H1 (cell line): Measurements from ENCODE around the gene BEST2. TPM values are rescaled to one million over a fixed set of nuclear protein-coding genes. Genes with fewer than 3 reads are reported as not detected.

Experiments used
- CTCF ChIA-PET: fragments of 300-600 bp; sonication (Branson Sonifier 250); formaldehyde crosslinking; loops from one replicate; lab custom pipeline; 2021; ENCODE audit not compliant: partially characterized antibody; lab: Charles Lee
- POLR2A ChIA-PET: fragments of 300-600 bp; sonication (Branson Sonifier 250); formaldehyde crosslinking; loops from one replicate; lab custom pipeline; 2021; ENCODE audit warnings: inconsistent platforms; ENCODE audit not compliant: partially characterized antibody; lab: Charles Lee
- DNase-seq, 2 experiments: peaks; one replicate each; pipeline versions ENCODE4 v3.0.0 to v3.0.0-alpha.2; 2010 to 2022; ENCODE audit warnings: low spot score in 2 of 2, low read depth in 1 of 2, mixed read lengths in 1 of 2
- FAIRE-seq: peaks from 2 replicates; lab custom pipeline; 2011; peaks lifted over from hg19 to GRCh38; lab: Jason Lieb, UNC
- H2AFZ ChIP-seq: 2 replicates; pipeline ENCODE4 v1.8.1; 2012; ENCODE audit warnings: low read length, inconsistent platforms
- H2AK5ac ChIP-seq: 2 replicates; pipeline ENCODE4 v1.6.1; 2013; ENCODE audit warnings: low read depth, low read length
- H2BK120ac ChIP-seq: replicated peaks from 2 replicates; pipeline ENCODE3; 2013; ENCODE audit warnings: low read depth, low read length, inconsistent platforms
- H2BK12ac ChIP-seq: 2 replicates; pipeline ENCODE4 v1.6.1; 2013; ENCODE audit warnings: low read depth, low read length
- H2BK15ac ChIP-seq: 2 replicates; pipeline ENCODE4 v1.6.1; 2013; ENCODE audit warnings: low read length
- H2BK20ac ChIP-seq: 2 replicates; pipeline ENCODE4 v1.6.1; 2013; ENCODE audit warnings: low read length
- H2BK5ac ChIP-seq: 2 replicates; pipeline ENCODE4 v1.6.1; 2013; ENCODE audit warnings: low read depth, low read length
- H3K14ac ChIP-seq: 2 replicates; pipeline ENCODE4 v1.6.1; 2013; ENCODE audit warnings: inconsistent platforms; ENCODE audit not compliant: insufficient read length
- H3K18ac ChIP-seq: 2 replicates; pipeline ENCODE4 v1.6.1; 2013; ENCODE audit warnings: low read length; ENCODE audit errors: extremely low read depth
- H3K23ac ChIP-seq: 2 replicates; pipeline ENCODE4 v1.6.1; 2013; ENCODE audit warnings: inconsistent platforms; ENCODE audit not compliant: insufficient read length
- H3K23me2 ChIP-seq: 2 replicates; pipeline ENCODE4 v1.6.1; 2013; ENCODE audit warnings: low read depth, low read length
- H3K27ac ChIP-seq: 2 replicates; pipeline ENCODE4 v1.6.1; 2011; ENCODE audit warnings: low read depth, low read length, inconsistent platforms
- H3K27me3 ChIP-seq, 4 experiments: replicated peaks in 1 of 4; 1 replicate in 1 of 4; 2 replicates in 3 of 4; pipeline versions ENCODE4 v1.6.1 to v1.8.1; 2011 to 2013; ENCODE audit warnings: low read length in 3 of 4, mild to moderate bottlenecking in 3 of 4, inconsistent platforms in 2 of 4, mixed read lengths in 2 of 4, moderate library complexity in 1 of 4; ENCODE audit not compliant: control insufficient read depth in 3 of 4, insufficient read depth in 3 of 4; ENCODE audit errors: extremely low read depth in 1 of 4
- H3K36me3 ChIP-seq, 4 experiments: 2 replicates each; pipeline versions ENCODE4 v1.6.1 to v1.8.1; 2011 to 2013; ENCODE audit warnings: mild to moderate bottlenecking in 4 of 4, low read length in 3 of 4, moderate library complexity in 2 of 4, control low read depth in 1 of 4, inconsistent platforms in 1 of 4; ENCODE audit not compliant: insufficient read depth in 4 of 4, control insufficient read depth in 2 of 4
- H3K4ac ChIP-seq: replicated peaks from 2 replicates; pipeline ENCODE3; 2013; ENCODE audit warnings: low read length, low read depth, mixed read lengths, inconsistent platforms; ENCODE audit not compliant: insufficient read length
- H3K4me1 ChIP-seq, 4 experiments: replicated peaks in 1 of 4; 1 replicate in 1 of 4; 2 replicates in 3 of 4; pipeline versions ENCODE4 v1.6.1 to v1.8.1; 2011 to 2013; ENCODE audit warnings: low read length in 3 of 4, inconsistent platforms in 2 of 4, mixed read lengths in 1 of 4; ENCODE audit not compliant: insufficient read depth in 4 of 4, control insufficient read depth in 3 of 4
- H3K4me2 ChIP-seq, 2 experiments: 2 replicates each; pipeline versions ENCODE4 v1.6.1 to v1.8.1; 2011 to 2013; ENCODE audit warnings: low read depth in 2 of 2, low read length in 2 of 2, control low read depth in 1 of 2, inconsistent platforms in 1 of 2, mild to moderate bottlenecking in 1 of 2; ENCODE audit not compliant: insufficient read depth in 1 of 2
- H3K4me3 ChIP-seq, 4 experiments: fragments of 200-600, 300-600 bp in 1 of 4; sonication (generic), shearing (Covaris generic), sonication (Bioruptor Twin) in 1 of 4; 2 replicates each; pipeline versions ENCODE4 v1.5.1 to v1.8.1; 2011 to 2016; ENCODE audit warnings: low read length in 4 of 4, low read depth in 3 of 4, control low read depth in 2 of 4, inconsistent platforms in 2 of 4, mild to moderate bottlenecking in 2 of 4, mixed read lengths in 1 of 4, moderate library complexity in 1 of 4; ENCODE audit not compliant: insufficient read depth in 2 of 4; ENCODE audit errors: extremely low read depth in 1 of 4
- H3K56ac ChIP-seq: replicated peaks from 2 replicates; pipeline ENCODE3; 2013; ENCODE audit warnings: low read depth, mild to moderate bottlenecking, mixed read lengths, low read length, inconsistent platforms; ENCODE audit not compliant: insufficient read length
- H3K79me1 ChIP-seq: 2 replicates; pipeline ENCODE4 v1.6.1; 2013; ENCODE audit warnings: low read depth, low read length, control low read depth
- H3K79me2 ChIP-seq, 2 experiments: 2 replicates each; pipeline versions ENCODE4 v1.6.1 to v1.8.1; 2012 to 2013; ENCODE audit warnings: low read length in 2 of 2, mild to moderate bottlenecking in 2 of 2, inconsistent platforms in 1 of 2; ENCODE audit not compliant: insufficient read depth in 2 of 2, control insufficient read depth in 1 of 2
- H3K9ac ChIP-seq, 4 experiments: replicated peaks in 1 of 4; 1 replicate in 1 of 4; 2 replicates in 3 of 4; pipeline versions ENCODE4 v1.6.1 to v1.8.1; 2011 to 2013; ENCODE audit warnings: low read depth in 3 of 4, low read length in 3 of 4, control low read depth in 2 of 4, mild to moderate bottlenecking in 2 of 4, moderate library complexity in 2 of 4, inconsistent platforms in 1 of 4; ENCODE audit errors: extremely low read depth in 1 of 4
- H3K9me3 ChIP-seq, 2 experiments: 2 replicates each; pipeline versions ENCODE4 v1.6.1 to v1.8.1; 2012 to 2013; ENCODE audit warnings: mild to moderate bottlenecking in 2 of 2, moderate library complexity in 2 of 2, control low read depth in 1 of 2, inconsistent platforms in 1 of 2, low read depth in 1 of 2, low read length in 1 of 2, mixed read lengths in 1 of 2; ENCODE audit not compliant: insufficient read depth in 2 of 2
- H4K20me1 ChIP-seq, 2 experiments: replicated peaks in 1 of 2; 2 replicates each; pipeline versions ENCODE3 to v1.8.1; 2011 to 2013; ENCODE audit warnings: inconsistent platforms in 2 of 2, low read length in 2 of 2, mild to moderate bottlenecking in 1 of 2; ENCODE audit not compliant: insufficient read depth in 2 of 2, control insufficient read depth in 1 of 2
- H4K5ac ChIP-seq: 2 replicates; pipeline ENCODE4 v1.6.1; 2013; ENCODE audit warnings: low read length, low read depth, mixed read lengths, inconsistent platforms; ENCODE audit not compliant: insufficient read length
- H4K8ac ChIP-seq: 2 replicates; pipeline ENCODE4 v1.8.0; 2013; ENCODE audit warnings: mild to moderate bottlenecking, moderate library complexity, low read length, inconsistent platforms; ENCODE audit not compliant: insufficient read depth; ENCODE audit errors: extremely low read depth
- H4K91ac ChIP-seq: replicated peaks from 2 replicates; pipeline ENCODE3; 2013; ENCODE audit warnings: low read length, mixed read lengths, inconsistent platforms; ENCODE audit not compliant: insufficient read length
- POLR2AphosphoS5 ChIP-seq: IDR thresholded peaks from 2 replicates; pipeline ENCODE4 v1.6.1; 2011; ENCODE audit warnings: low read depth, low read length
- SIN3A ChIP-seq, 2 experiments: IDR thresholded peaks in 1 of 2; conservative IDR thresholded peaks in 1 of 2; 2 replicates each; pipeline ENCODE4 v1.6.1; 2011 to 2012; ENCODE audit warnings: low read length in 2 of 2, improper control_type of control experiment in 1 of 2, low read depth in 1 of 2, mild to moderate bottlenecking in 1 of 2
- WGBS, 2 experiments: shearing (Covaris generic) in 1 of 2; methylation state at CpG; one replicate each; pipeline versions ENCODE4 v1.1.6 to v1.1.7; 2013 to 2015; ENCODE audit warnings: low lambda C conversion rate in 2 of 2, mixed read lengths in 2 of 2, inconsistent platforms in 1 of 2, low coverage in 1 of 2, missing lambda C conversion rate in 1 of 2; ENCODE audit not compliant: insufficient replicate concordance in 2 of 2, insufficient coverage in 1 of 2, insufficient read length in 1 of 2; ENCODE audit errors: extremely low coverage in 1 of 2, missing lambda C conversion rate in 1 of 2; 5-methylcytosine and 5-hydroxymethylcytosine counted together
- polyA plus RNA-seq, 7 experiments: library from polyadenylated mRNA; depleted of rRNA in 3 of 7; stranded (reverse) in 5 of 7; unstranded in 2 of 7; fragments of >200 nt in 5 of 7; fragments of 200-250 nt in 2 of 7; gene quantifications; 1 replicate in 5 of 7; 2 replicates in 1 of 7; 4 replicates in 1 of 7; pipeline versions ENCODE4 v1.2.1 to v1.2.3, GENCODE V29; 2011 to 2013; ENCODE audit warnings: missing spikeins in 2 of 7, mixed read lengths in 2 of 7
- total RNA-seq: library from RNA; stranded (reverse); fragmentation: NEBNext Ultra II Directional; extraction: Animal tissue kit (Norgen Biotek cat#: 25700); gene quantifications from 2 replicates; pipeline ENCODE4 v1.2.1, GENCODE V29; 2021

BEST2 gene
- total and polyA plus RNA-seq, 2 of the 8 experiments (the other 6 are each of a cell fraction or from before 2014, with no cell fraction given), result 4.6 to 7.3 TPM

DNA sequence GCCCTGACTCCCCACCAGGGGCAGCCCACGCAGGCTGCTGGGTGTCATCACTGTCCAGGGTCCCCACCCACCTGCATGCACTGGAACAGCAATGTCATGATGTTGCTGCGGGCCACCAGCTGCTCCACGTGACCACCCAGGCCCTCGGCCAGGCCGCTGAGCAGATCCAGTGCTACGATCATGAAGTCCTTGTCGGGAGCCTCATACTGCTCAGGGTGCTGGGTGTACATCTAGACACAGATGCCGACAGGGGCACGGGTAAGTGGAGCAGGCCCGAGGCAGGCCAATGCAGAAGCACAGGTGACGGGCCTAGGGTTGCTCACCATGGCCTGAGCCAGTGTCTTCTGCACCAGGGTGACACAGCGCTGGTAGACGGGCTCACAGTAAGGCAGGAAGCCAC is 46.4 kb upstream of the BEST2 start:
- Histone ChIP-seq H3K79me1 (no peaks in the 10 kb centered on the region), H3K9me3 (no peaks in the 10 kb centered on the region), H4K8ac (no peak overlapping the region), H2BK15ac (no peak overlapping the region), H3K4ac (no peak overlapping the region), H2BK120ac (no peak overlapping the region), H2AK5ac (no peak overlapping the region), H3K56ac (no peak overlapping the region), H4K5ac (no peak overlapping the region), H3K4me3 (no peak overlapping the region), H4K20me1 (peaks cover 4 to 14% of the 10 kb centered on the region in 2 experiments), H3K27me3 (no peaks in the 10 kb centered on the region), H3K14ac (no peak overlapping the region), H2BK5ac (no peak overlapping the region), H3K4me1 (peaks cover 0 to 5% (median 2%) of the 10 kb centered on the region in 4 experiments; a peak in 2 of 7 replicates)
- no peak for FAIRE-seq
- CTCF ChIA-PET, result interaction anchor here (0.7 to 1.4 kb wide), 3 partner anchors 8 to 143 kb away, joined by 3 to 4 read pairs (median 4); partner anchors contain the start of gene FBXW9
- DNase-seq, result no peak
- peak; percentile 8; the same call in 1 of the 2 replicates for TF ChIP-seq POLR2AphosphoS5
- TF ChIP-seq SIN3A (conservative IDR thresholded peaks at IDR 0.05 in 1 of 2, IDR thresholded peaks at IDR 0.05 in 1 of 2; ENCODE audit: low read depth in 1 of 2, low read length in 2 of 2), result no peak
- TF ChIP-seq, all 59 proteins: peak for 1
- H3K9ac ChIP-seq, result no peak overlapping the region
- POLR2A ChIA-PET, result interaction anchor here (1.0 to 6.7 kb wide), 5 partner anchors 8 to 60 kb away, joined by 3 to 50 read pairs (median 3); partner anchors contain the start of genes FBXW9, MAN2B1 and WDR83
- H3K79me2 ChIP-seq, result no peaks in the 10 kb centered on the region
- H3K23me2 ChIP-seq, result no peaks in the 10 kb centered on the region
- no peak overlapping the region for H3K18ac ChIP-seq
- peaks cover 35 to 79% (median 64%) of the 10 kb centered on the region in 4 experiments for H3K36me3 ChIP-seq
- no peak overlapping the region for H2BK12ac ChIP-seq
- H3K4me2 ChIP-seq, result no peak overlapping the region
- no peak overlapping the region for H3K27ac ChIP-seq
- no peak overlapping the region for H2BK20ac ChIP-seq
- H4K91ac ChIP-seq, result no peak overlapping the region
- H2AFZ ChIP-seq, result no peak overlapping the region
- 97% methylated on average over 13 of the region's 13 CpGs; no CpG with 5 or more reads in 1 of the 2 experiments for WGBS, 2 experiments
- no peak overlapping the region for H3K23ac ChIP-seq
